ENCODE data around the gene LRRC75B.
"Not testable (repeated sequence)": the region's sequence is repeated elsewhere in the genome, so short reads cannot be mapped to it uniquely, and the experiment has no call there.

LRRC75B gene, protein sequence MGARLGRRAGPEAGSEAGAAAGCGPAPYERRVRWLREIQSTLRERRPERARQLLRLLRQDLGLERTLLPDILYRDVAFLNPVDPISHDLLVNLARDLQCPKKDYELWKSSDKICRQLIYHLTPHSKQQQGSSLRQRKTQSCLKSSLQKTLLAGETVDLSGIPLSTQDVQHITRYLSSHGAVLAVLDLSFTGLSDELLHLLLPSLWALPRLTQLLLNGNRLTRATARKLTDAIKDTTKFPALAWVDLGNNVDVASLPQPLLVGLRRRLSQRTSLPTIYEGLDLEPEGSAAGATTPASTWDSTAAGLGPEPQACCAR

GRCh38 chr22:24592851-24593558 is at the start of gene LRRC75B:
Gene LRRC75B (minus strand): TSS chr22:24593073. CDS start chr22:24593039, 34 bp downstream.
- Histone ChIP-seq H3K4me1 (ENCODE audit: insufficient read depth, low read length) (peaks cover 10% of the 10 kb centered on the region), H2AFZ (ENCODE audit: low read depth, low read length) (peak within 1 kb of the TSS; percentile 92), H3K9me3 (ENCODE audit: low read length) (no peaks in the 10 kb centered on the region), H3K36me3 (ENCODE audit: insufficient read depth, low read length) (no peaks in the 10 kb centered on the region), H3K4me3 (ENCODE audit: low read length) (peak within 1 kb of the TSS; percentile 85), H3K27me3 (ENCODE audit: insufficient read depth, low read length) (no peaks in the 10 kb centered on the region)

DNA sequence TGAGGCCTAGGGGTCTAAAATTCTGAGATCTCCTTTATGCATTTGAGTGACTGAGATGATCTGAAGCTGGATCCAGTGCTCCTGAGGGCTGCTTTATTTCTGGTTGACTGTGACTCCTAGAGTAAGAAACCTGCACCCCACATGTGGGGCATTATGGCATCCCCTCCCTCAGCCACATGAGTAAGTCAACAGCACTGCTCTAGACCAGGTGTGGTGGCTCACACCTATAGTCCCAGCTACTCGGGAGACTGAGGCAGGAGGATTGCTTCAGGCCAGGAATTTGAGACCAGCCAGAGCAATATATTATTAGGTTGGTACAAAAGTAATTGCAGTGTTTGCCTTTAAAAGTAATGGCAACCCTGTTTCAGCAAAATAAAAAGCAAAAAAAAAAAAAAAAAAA is 49.4 kb upstream of the LRRC75B start:
- H3K27me3 ChIP-seq (ENCODE audit: insufficient read depth, low read length); H3K36me3 ChIP-seq (ENCODE audit: insufficient read depth, low read length); H3K4me3 ChIP-seq (ENCODE audit: low read length); H3K9me3 ChIP-seq (ENCODE audit: low read length); H3K4me1 ChIP-seq (ENCODE audit: insufficient read depth, low read length); H2AFZ ChIP-seq (ENCODE audit: low read depth, low read length): not testable (repeated sequence)

DNA sequence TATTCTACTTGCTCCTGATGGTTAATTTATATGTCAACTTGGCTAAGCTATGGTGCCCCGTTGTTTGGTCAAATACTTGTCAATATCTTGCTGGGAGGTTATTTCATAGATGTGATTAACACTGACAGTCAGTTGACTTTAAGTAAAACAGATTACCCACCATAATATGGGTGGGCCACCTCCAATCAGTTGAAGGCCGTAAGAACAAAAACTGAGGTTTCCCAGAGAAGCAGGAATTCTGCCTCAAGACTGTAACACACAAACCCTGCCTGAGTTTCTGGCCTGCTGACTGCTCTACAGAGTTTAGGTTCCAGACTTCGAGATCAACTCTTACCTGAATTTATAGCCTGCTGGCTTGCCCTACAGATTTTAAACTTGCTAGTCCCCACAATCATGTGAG is 43.6 kb upstream of the LRRC75B start:
- H3K27me3 ChIP-seq (ENCODE audit: insufficient read depth, low read length); H3K36me3 ChIP-seq (ENCODE audit: insufficient read depth, low read length); H3K4me1 ChIP-seq (ENCODE audit: insufficient read depth, low read length); H3K4me3 ChIP-seq (ENCODE audit: low read length); H3K9me3 ChIP-seq (ENCODE audit: low read length); H2AFZ ChIP-seq (ENCODE audit: low read depth, low read length): not testable (repeated sequence)

- H2AFZ ChIP-seq (ENCODE audit: low read depth, low read length); H3K4me3 ChIP-seq (ENCODE audit: low read length); H3K9me3 ChIP-seq (ENCODE audit: low read length); H3K27me3 ChIP-seq (ENCODE audit: insufficient read depth, low read length); H3K4me1 ChIP-seq (ENCODE audit: insufficient read depth, low read length); H3K36me3 ChIP-seq (ENCODE audit: insufficient read depth, low read length): not testable (repeated sequence)
Observed at GRCh38 chr22:24634776-24635389, 42.0 kb upstream of the LRRC75B start.

GRCh38 chr22:24633231-24634023 is 40.6 kb upstream of the LRRC75B start:
- H3K36me3 ChIP-seq (ENCODE audit: insufficient read depth, low read length); H3K4me3 ChIP-seq (ENCODE audit: low read length); H3K27me3 ChIP-seq (ENCODE audit: insufficient read depth, low read length); H3K4me1 ChIP-seq (ENCODE audit: insufficient read depth, low read length); H2AFZ ChIP-seq (ENCODE audit: low read depth, low read length); H3K9me3 ChIP-seq (ENCODE audit: low read length): not testable (repeated sequence)

GRCh38 chr22:24632642-24633041 is 39.8 kb upstream of the LRRC75B start:
- H3K4me3 ChIP-seq (ENCODE audit: low read length); H3K4me1 ChIP-seq (ENCODE audit: insufficient read depth, low read length); H3K36me3 ChIP-seq (ENCODE audit: insufficient read depth, low read length); H3K27me3 ChIP-seq (ENCODE audit: insufficient read depth, low read length); H2AFZ ChIP-seq (ENCODE audit: low read depth, low read length); H3K9me3 ChIP-seq (ENCODE audit: low read length): not testable (repeated sequence)

DNA sequence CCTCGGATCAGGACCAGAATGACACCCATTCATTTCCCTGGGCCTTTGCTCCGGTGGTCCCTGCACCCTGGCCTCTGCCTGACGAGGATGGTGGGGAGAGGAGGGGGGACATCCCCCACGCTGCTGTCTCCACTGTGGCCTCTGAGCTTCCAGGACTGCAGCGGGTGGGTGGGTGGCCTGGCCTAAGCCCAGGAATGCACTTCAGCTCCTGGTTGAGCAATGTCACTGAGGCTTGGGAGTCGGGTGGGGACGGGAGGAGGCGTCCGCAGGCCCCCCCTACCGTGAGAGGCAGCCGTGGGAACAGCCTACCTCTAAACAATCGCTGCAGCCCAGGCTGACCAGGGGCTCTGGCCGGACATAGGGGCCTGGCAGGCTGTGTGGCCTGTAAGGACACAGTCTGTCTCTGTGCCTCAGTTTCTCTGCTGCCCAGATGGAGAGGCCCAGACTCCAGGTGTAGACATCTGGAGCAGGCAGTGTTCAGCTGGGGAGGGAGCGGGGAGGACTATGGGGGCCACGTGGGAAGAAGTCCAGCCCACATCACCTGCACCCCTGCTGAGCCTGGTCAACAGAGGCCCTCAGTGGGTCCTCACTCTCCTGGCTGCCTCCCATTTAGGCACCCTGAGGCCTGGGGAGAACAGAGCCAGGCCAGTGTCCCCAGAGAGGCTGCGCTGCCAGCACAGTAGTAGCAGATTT is 38.7 kb upstream of the LRRC75B start:
- not testable (repeated sequence) for H3K36me3 ChIP-seq (ENCODE audit: insufficient read depth, low read length); H3K27me3 ChIP-seq (ENCODE audit: insufficient read depth, low read length); H3K9me3 ChIP-seq (ENCODE audit: low read length); H3K4me1 ChIP-seq (ENCODE audit: insufficient read depth, low read length); H2AFZ ChIP-seq (ENCODE audit: low read depth, low read length); H3K4me3 ChIP-seq (ENCODE audit: low read length)

DNA sequence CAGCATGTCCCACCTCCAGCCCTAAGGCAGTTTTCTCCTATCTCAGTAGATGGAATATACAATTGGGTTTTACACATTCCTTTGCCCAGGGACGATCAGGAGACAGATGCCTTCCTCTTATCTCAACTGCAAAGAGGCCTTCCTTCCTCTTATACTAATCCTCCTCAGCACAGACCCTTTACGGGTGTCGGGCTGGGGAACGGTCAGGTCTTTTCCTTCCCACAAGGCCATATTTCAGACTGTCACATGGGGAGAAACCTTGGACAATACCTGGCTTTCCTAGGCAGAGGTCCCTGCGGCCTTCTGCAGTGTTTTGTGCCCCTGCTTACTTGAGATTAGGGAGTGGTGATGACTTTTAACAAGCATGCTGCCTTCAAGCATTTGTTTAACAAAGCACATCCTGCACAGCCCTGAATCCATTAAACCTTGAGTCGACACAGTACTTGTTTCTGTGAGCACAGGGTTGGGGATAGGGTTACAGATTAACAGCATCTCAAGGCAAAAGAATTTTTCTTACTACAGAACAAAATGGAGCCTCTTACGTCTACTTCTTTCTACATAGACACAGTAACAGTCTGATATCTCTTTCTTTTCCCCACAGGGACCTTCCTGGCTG is 38.0 kb upstream of the LRRC75B start:
- H3K27me3 ChIP-seq (ENCODE audit: insufficient read depth, low read length); H3K9me3 ChIP-seq (ENCODE audit: low read length); H3K36me3 ChIP-seq (ENCODE audit: insufficient read depth, low read length); H2AFZ ChIP-seq (ENCODE audit: low read depth, low read length); H3K4me3 ChIP-seq (ENCODE audit: low read length); H3K4me1 ChIP-seq (ENCODE audit: insufficient read depth, low read length): not testable (repeated sequence)

DNA sequence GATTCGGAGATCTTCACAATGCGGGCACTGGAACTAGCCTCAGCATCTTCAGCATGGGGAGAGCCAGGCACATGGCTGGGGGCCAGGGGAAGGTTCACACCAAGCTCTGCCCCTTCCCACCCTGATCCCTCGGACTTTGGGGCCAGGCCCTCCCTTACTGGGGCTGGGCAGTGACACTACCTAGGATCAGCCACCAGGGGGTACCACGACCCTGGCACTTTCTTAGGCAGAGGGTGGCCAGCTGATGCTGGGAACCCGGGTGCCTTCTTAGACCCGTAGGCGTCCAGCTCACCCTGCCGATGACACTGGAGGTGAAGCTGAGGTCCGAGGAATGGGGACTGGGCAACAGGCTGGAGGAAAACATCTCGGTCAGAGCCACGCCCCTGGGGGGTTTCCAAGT is 36.2 kb upstream of the LRRC75B start:
- H3K4me3 ChIP-seq (ENCODE audit: low read length); H3K27me3 ChIP-seq (ENCODE audit: insufficient read depth, low read length); H3K36me3 ChIP-seq (ENCODE audit: insufficient read depth, low read length): not testable (repeated sequence)

DNA sequence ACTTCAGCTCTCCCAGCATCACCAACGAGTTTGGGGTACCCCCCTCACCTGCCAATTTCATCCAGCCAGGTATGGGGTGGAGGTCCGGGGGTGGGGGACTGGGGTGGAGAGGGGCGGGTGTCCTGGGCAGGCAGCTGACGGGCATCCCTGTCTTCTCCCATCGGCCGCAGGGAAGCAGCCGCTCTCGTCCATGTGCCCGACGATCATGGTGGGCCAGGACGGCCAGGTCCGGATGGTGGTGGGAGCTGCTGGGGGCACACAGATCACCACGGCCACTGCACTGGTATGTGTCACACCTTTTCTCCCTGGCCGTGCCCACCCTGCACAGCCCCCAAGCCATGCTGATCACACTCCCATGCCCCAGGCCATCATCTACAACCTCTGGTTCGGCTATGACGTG is 35.0 kb upstream of the LRRC75B start:
- H2AFZ ChIP-seq (ENCODE audit: low read depth, low read length) = not testable (repeated sequence)

More for the DNA sequence above, 36.2 kb upstream of the LRRC75B start:
- H3K4me1 ChIP-seq (ENCODE audit: insufficient read depth, low read length); H2AFZ ChIP-seq (ENCODE audit: low read depth, low read length); H3K9me3 ChIP-seq (ENCODE audit: low read length): not testable (repeated sequence)

DNA sequence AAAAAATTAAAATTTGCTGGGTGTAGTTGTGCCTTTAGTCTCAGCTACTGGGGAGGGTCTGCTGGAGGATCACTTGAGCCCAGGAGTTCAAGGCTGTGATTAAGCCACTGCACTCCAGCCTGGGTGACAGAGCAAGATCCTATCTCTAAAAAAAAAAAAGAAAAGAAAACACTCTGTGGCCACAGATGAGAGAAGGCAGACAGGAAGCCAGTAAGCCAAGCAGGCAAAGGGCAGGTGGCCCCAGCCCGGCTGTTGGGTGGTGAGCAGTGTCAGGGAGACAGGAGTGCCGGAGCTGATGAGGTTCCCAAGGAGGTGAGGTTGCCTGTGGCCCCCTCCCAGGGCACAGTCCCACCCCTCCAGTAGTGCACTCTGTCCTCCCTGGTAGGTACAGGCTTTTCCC is 29.7 kb upstream of the LRRC75B start:
- H3K9me3 ChIP-seq (ENCODE audit: low read length); H3K4me3 ChIP-seq (ENCODE audit: low read length); H2AFZ ChIP-seq (ENCODE audit: low read depth, low read length); H3K27me3 ChIP-seq (ENCODE audit: insufficient read depth, low read length); H3K4me1 ChIP-seq (ENCODE audit: insufficient read depth, low read length); H3K36me3 ChIP-seq (ENCODE audit: insufficient read depth, low read length): not testable (repeated sequence)

More for the DNA sequence above, 35.0 kb upstream of the LRRC75B start:
- not testable (repeated sequence) for H3K4me3 ChIP-seq (ENCODE audit: low read length); H3K36me3 ChIP-seq (ENCODE audit: insufficient read depth, low read length); H3K27me3 ChIP-seq (ENCODE audit: insufficient read depth, low read length); H3K4me1 ChIP-seq (ENCODE audit: insufficient read depth, low read length); H3K9me3 ChIP-seq (ENCODE audit: low read length)

DNA sequence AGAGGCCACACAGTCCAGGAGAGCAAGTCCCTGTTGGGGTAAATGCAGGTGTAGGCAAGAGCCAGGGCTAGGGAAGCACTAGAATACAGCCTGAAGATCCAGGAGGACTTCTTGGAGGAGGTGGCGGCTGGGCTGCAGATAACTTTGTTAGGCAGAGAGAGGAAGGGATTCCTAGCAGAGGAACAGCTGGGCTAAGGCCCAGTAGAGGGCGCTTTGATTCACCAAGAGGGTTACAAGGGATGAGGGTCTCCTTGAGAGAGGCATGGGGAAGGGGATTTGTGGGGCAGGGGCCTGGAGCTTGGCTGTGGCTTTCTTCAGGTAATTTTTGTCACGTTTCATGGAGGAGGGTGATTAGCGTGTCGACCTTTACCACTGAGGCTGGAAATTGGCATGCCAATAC is 28.4 kb upstream of the LRRC75B start:
- H3K9me3 ChIP-seq (ENCODE audit: low read length); H3K4me1 ChIP-seq (ENCODE audit: insufficient read depth, low read length): not testable (repeated sequence)

More for the DNA sequence above, 28.4 kb upstream of the LRRC75B start:
- H3K4me3 ChIP-seq (ENCODE audit: low read length); H3K27me3 ChIP-seq (ENCODE audit: insufficient read depth, low read length); H2AFZ ChIP-seq (ENCODE audit: low read depth, low read length); H3K36me3 ChIP-seq (ENCODE audit: insufficient read depth, low read length): not testable (repeated sequence)
